Caki2 (cell line): ENCODE measurements around the gene ACTR3. TPM values are rescaled to one million over a fixed set of nuclear protein-coding genes. Genes with fewer than 3 reads are reported as not detected.

Source experiments
- DNase-seq: peaks from one replicate; pipeline ENCODE4 v3.0.0-alpha.2; 2015; ENCODE audit warnings: low read depth
- in situ Hi-C: cut with HindIII; loops from 2 replicates; pipeline ENCODE4 v1.10.0; 2016; ENCODE audit warnings: low sequenced_read_pairs, low pct_unique_long_range_greater_than_20kb, mixed read lengths
- total RNA-seq: library from RNA; depleted of rRNA; stranded (reverse); fragments of >200 nt; shearing (Covaris generic); gene quantifications from 2 replicates; pipeline ENCODE4 v1.2.3, GENCODE V29; 2014; ENCODE audit warnings: low replicate concordance; rRNA removed

Gene ACTR3
- total RNA-seq, 1 experiment from 2014 or later, result 381 TPM

DNA sequence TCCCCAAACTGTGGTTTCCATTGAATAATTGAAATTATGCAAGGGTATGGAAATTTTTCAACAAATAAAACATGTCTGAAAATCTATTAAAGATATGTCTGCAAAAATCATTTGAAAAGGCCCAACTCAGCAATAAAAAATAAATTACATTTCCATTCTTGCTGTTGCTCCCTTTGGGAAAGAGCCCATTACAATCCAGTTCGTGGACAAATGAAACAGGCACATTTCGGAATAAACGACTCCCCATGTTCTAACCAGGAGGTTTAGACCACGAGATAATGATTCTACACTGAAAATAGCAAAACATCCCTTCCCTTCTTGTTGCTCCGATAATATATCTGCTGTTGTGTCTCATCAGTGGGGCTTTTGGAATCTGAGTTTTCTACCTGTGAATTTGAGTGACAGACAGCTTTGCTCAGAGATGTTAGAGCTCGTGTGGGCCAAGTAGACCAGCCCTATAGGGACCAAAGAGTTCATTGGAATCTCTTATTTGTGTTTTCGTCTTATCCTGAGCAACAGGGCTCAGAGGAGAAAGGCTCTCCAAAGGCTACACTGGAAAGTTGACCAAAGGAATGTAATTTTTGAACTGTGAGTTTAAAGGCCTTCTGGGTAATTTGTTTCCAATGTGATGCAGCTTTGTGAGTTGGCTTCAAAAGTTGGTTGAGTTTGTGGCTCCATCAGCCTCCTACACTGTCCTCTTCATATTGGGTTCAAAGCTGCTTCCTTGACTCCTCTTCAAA is 119.5 kb downstream of the ACTR3 start:
- DNase-seq, result no peak
- in situ Hi-C loops, result no loop called here

DNA sequence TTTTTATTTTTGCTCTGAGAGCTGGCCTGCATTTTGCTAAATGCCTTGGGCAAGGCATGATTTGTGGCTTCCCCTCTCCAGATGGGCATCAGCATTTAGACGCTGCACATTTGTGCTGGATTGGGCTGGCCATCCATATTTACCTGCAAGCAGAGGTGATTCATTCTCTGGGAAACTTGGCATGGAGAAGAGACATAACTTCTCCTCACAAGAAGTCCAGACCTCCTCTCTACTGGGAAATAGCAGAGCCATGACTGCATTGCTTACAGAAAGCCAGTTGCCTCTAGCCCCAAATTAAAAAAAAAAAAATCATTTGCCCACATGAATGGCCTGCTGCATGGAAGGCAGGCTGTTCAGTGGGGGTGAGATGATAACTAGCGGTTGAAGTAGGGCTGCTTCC is 120.1 kb downstream of the ACTR3 start:
- in situ Hi-C loops, result no loop called here
- DNase-seq, result no peak

GRCh38 chr2:114011713-114012112 is 121.8 kb downstream of the ACTR3 start:
- in situ Hi-C loops, result no loop called here
- no peak for DNase-seq

Other genes starting within 250 kb of the ACTR3 start
- gene SLC35F5, start 133.4 kb upstream of the ACTR3 start, total RNA-seq, result 126 and 156 TPM in 2 replicates